ENCODE data around the gene FLCN. TPM values are rescaled to one million over a fixed set of nuclear protein-coding genes. Genes with fewer than 3 reads are reported as not detected.

Gene FLCN
- total and polyA plus RNA-seq, 2 donors (not counting 3 experiments of a cell fraction or from before 2014, with no cell fraction given): 38.8 to 68.9 TPM

GRCh38 chr17:17164676-17165075 lies 72.3 kb downstream of the FLCN start:
- DNase-seq (ENCODE audit: low read depth, low spot score) (no peak), FAIRE-seq (no peak)
- H3K27ac ChIP-seq (ENCODE audit: insufficient read depth, low read depth, low read length): no peak overlapping the region
- POLR2A ChIA-PET: no interaction called here
- no peaks in the 10 kb centered on the region for H3K27me3 ChIP-seq (ENCODE audit: control insufficient read depth in 2 of 2, insufficient read depth in 2 of 2, low read length in 2 of 2)
- H3K9ac ChIP-seq (replicated peaks; ENCODE audit: extremely low read depth, insufficient read depth, low read length): no peak overlapping the region
- no peak overlapping the region for H3K4me2 ChIP-seq (ENCODE audit: insufficient read depth, low read length)
- intact Hi-C loops (cut with micrococcal nuclease): no loop called here
- no peak overlapping the region for H2AFZ ChIP-seq (ENCODE audit: low read depth, low read length)
- CTCF ChIA-PET: interaction anchor here (1.0 to 2.3 kb wide), 2 partner anchors 16 to 23 kb away, joined by 4 to 10 read pairs; no protein-coding TSS in a partner anchor
- H4K20me1 ChIP-seq (replicated peaks; ENCODE audit: control insufficient read depth, extremely low read depth, insufficient read depth, low read length): no peaks in the 10 kb centered on the region
- TF ChIP-seq CTCF (IDR thresholded peaks at IDR 0.05; ENCODE audit: extremely low read depth in 1 of 2, insufficient read depth in 1 of 2, low read depth in 1 of 2, low read length in 2 of 2): no peak
- TF ChIP-seq POLR2A (IDR thresholded peaks at IDR 0.05; ENCODE audit: low read depth, low read length): no peak
- TF ChIP-seq MYC (IDR thresholded peaks at IDR 0.05; ENCODE audit: low read depth, low read length): no peak
- TF ChIP-seq EZH2 (IDR thresholded peaks at IDR 0.05; ENCODE audit: borderline replicate concordance, low read depth, low read length, severe bottlenecking): no peak
- TF ChIP-seq JUN (IDR thresholded peaks at IDR 0.05; ENCODE audit: borderline replicate concordance, insufficient read depth, insufficient read length, low read depth): no peak
- no peak for TF ChIP-seq GATA2 (IDR thresholded peaks at IDR 0.05; ENCODE audit: insufficient read depth, insufficient read length, low read depth, low read length)
- no peak for TF ChIP-seq MAX (IDR thresholded peaks at IDR 0.05; ENCODE audit: insufficient read depth, insufficient read length)
- H3K9me3 ChIP-seq (replicated peaks; ENCODE audit: control insufficient read depth, insufficient read depth, low read length): no peaks in the 10 kb centered on the region
- H3K9me1 ChIP-seq (replicated peaks; ENCODE audit: control insufficient read depth, extremely low read depth, insufficient read depth, low read length): no peaks in the 10 kb centered on the region
- no peaks in the 10 kb centered on the region for H3K79me2 ChIP-seq (ENCODE audit: control insufficient read depth, insufficient read depth, low read length)
- dilution Hi-C loops (cut with MboI; ENCODE audit: extremely low pct_ligation_motif_present, low sequenced_read_pairs): no loop called here
- H3K4me3 ChIP-seq (replicated peaks in 1 of 3; ENCODE audit: insufficient read depth in 1 of 3, low read depth in 1 of 3, low read length in 3 of 3): no peak overlapping the region
- BruUV-seq (replicated peaks): TSS peak; percentile 9
- H3K36me3 ChIP-seq (ENCODE audit: control insufficient read depth in 2 of 2, extremely low read depth in 1 of 2, insufficient read depth in 2 of 2, low read length in 2 of 2): peaks cover 21 to 73% of the 10 kb centered on the region in 2 experiments
- no peaks in the 10 kb centered on the region for H3K4me1 ChIP-seq (ENCODE audit: control insufficient read depth, extremely low read depth, insufficient read depth, low read length)
